NB4 (cell line): ENCODE results near the gene KIF17.

Experiments used
- MYC ChIP-seq: IDR thresholded peaks from 2 replicates; pipeline ENCODE4 v1.6.1; 2011; ENCODE audit warnings: low read depth, low read length
- POLR2A ChIP-seq: IDR thresholded peaks from 2 replicates; pipeline ENCODE4 v1.6.1; 2011; ENCODE audit warnings: mild to moderate bottlenecking; ENCODE audit not compliant: insufficient read length; ENCODE audit errors: extremely low read depth
- TF ChIP-seq, protein P1 (sequence below): IDR thresholded peaks from one replicate; pipeline ENCODE4 v1.5.1; 2012; ENCODE audit warnings: low read depth, low read length

GRCh38 chr1:20684050-20684620 lies 33.7 kb downstream of the KIF17 start:
- TF ChIP-seq MYC (no peak), POLR2A (no peak)
- TF ChIP-seq, protein P1, sequence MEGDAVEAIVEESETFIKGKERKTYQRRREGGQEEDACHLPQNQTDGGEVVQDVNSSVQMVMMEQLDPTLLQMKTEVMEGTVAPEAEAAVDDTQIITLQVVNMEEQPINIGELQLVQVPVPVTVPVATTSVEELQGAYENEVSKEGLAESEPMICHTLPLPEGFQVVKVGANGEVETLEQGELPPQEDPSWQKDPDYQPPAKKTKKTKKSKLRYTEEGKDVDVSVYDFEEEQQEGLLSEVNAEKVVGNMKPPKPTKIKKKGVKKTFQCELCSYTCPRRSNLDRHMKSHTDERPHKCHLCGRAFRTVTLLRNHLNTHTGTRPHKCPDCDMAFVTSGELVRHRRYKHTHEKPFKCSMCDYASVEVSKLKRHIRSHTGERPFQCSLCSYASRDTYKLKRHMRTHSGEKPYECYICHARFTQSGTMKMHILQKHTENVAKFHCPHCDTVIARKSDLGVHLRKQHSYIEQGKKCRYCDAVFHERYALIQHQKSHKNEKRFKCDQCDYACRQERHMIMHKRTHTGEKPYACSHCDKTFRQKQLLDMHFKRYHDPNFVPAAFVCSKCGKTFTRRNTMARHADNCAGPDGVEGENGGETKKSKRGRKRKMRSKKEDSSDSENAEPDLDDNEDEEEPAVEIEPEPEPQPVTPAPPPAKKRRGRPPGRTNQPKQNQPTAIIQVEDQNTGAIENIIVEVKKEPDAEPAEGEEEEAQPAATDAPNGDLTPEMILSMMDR = no peak
